Measurements from ENCODE around the gene IQCE.

IQCE gene

GRCh38 chr7:2537981-2538851 is 20.6 kb upstream of the IQCE start:
- no peak overlapping the region for H3K4me3 ChIP-seq (ENCODE audit: low read depth in 1 of 2, low read length in 1 of 2)
- peaks cover 59% of the 10 kb centered on the region for H3K36me3 ChIP-seq
- H3K4me1 ChIP-seq (ENCODE audit: control insufficient read depth in 1 of 2, insufficient read depth in 1 of 2, low read depth in 1 of 2, low read length in 1 of 2), result no peaks in the 10 kb centered on the region
- no peaks in the 10 kb centered on the region for H3K27me3 ChIP-seq
- H3K27ac ChIP-seq, result no peak overlapping the region
- TF ChIP-seq, protein P1, sequence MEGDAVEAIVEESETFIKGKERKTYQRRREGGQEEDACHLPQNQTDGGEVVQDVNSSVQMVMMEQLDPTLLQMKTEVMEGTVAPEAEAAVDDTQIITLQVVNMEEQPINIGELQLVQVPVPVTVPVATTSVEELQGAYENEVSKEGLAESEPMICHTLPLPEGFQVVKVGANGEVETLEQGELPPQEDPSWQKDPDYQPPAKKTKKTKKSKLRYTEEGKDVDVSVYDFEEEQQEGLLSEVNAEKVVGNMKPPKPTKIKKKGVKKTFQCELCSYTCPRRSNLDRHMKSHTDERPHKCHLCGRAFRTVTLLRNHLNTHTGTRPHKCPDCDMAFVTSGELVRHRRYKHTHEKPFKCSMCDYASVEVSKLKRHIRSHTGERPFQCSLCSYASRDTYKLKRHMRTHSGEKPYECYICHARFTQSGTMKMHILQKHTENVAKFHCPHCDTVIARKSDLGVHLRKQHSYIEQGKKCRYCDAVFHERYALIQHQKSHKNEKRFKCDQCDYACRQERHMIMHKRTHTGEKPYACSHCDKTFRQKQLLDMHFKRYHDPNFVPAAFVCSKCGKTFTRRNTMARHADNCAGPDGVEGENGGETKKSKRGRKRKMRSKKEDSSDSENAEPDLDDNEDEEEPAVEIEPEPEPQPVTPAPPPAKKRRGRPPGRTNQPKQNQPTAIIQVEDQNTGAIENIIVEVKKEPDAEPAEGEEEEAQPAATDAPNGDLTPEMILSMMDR (IDR thresholded peaks at IDR 0.05), result no peak
- no peaks in the 10 kb centered on the region for H3K9me3 ChIP-seq

DNA sequence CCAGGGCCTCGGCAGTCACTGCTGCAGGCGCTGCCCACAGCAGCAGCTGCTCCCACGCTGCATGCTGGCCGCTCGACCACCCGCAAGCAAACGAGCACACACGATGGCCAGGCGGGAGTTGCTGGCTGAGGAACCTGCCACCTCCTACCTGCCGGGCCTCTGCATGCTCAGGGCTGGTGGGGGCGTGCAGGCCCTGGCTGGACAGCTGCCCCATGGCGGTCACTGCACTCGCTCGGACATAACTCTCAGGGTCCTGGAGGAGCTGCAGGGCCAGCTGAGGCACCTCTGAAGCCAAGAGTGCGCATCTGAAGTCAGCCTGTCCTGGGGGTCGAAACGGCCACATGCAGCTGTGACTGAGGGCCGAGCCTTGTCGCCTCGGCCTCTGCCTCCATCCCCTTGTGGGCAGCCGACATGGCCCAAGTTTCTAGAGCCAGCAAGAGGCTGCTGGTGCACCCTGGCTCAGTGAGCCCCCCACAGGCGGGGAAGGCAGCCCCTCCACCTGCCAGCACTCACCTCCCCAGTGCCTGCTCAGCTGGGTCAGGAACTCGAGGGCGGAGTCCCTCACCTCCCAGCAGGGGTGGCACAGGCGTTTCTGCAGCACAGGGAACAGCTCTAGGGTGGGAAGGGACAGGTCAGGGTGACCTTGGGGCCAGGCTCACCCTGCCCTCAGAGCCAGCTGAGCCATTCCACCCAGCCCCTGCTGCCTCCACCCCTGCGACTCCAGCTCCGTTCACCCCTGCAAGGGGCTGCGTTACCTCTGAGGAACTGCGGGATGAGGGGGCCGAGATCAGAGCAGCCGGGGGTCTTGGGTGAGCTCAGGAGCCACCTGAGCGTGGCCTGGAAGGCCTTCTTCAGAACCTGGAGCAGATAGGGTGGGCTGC is 19.5 kb upstream of the IQCE start:
- H3K27me3 ChIP-seq, result no peaks in the 10 kb centered on the region
- H3K36me3 ChIP-seq, result peaks cover 68% of the 10 kb centered on the region
- no peaks in the 10 kb centered on the region for H3K9me3 ChIP-seq
- H3K4me3 ChIP-seq (ENCODE audit: low read depth in 1 of 2, low read length in 1 of 2), result no peak overlapping the region
- H3K27ac ChIP-seq, result no peak overlapping the region
- H3K4me1 ChIP-seq (ENCODE audit: control insufficient read depth in 1 of 2, insufficient read depth in 1 of 2, low read depth in 1 of 2, low read length in 1 of 2), result no peaks in the 10 kb centered on the region
- TF ChIP-seq, protein P1 (IDR thresholded peaks at IDR 0.05), result no peak

DNA sequence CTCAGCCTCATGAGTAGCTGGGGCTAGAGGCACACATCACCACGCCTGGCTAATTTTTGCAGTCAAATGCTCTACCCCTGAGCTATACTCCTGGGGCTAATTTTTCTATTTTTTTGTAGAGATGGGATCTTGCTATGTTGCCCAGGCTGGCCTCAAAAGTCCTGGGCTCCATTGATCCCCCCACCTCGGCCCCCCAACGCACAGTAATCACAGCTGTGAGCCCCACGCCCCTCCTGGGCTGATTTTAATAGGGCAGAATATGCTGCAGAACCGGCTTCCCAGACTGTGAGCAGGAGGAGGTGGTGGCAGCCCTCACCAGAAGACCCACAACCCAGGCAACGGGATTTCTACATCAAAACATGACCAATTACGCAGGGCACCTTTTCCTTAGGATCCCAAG is 18.6 kb upstream of the IQCE start:
- Histone ChIP-seq H3K4me3 (ENCODE audit: low read depth in 1 of 2, low read length in 1 of 2) (no peak overlapping the region), H3K27me3 (no peaks in the 10 kb centered on the region), H3K9me3 (no peaks in the 10 kb centered on the region), H3K4me1 (ENCODE audit: control insufficient read depth in 1 of 2, insufficient read depth in 1 of 2, low read depth in 1 of 2, low read length in 1 of 2) (no peaks in the 10 kb centered on the region), H3K36me3 (peaks cover 74% of the 10 kb centered on the region), H3K27ac (no peak overlapping the region)
- TF ChIP-seq, protein P1 (IDR thresholded peaks at IDR 0.05), result no peak

GRCh38 chr7:2540641-2541051 is 18.1 kb upstream of the IQCE start:
- H3K4me3 ChIP-seq (ENCODE audit: low read depth in 1 of 2, low read length in 1 of 2), result no peak overlapping the region
- H3K27me3 ChIP-seq, result no peaks in the 10 kb centered on the region
- peaks cover 77% of the 10 kb centered on the region for H3K36me3 ChIP-seq
- H3K9me3 ChIP-seq, result no peaks in the 10 kb centered on the region
- no peak overlapping the region for H3K27ac ChIP-seq
- no peaks in the 10 kb centered on the region for H3K4me1 ChIP-seq (ENCODE audit: control insufficient read depth in 1 of 2, insufficient read depth in 1 of 2, low read depth in 1 of 2, low read length in 1 of 2)
- TF ChIP-seq, protein P1 (IDR thresholded peaks at IDR 0.05), result no peak

- Histone ChIP-seq H3K27ac (no peak overlapping the region), H3K27me3 (no peaks in the 10 kb centered on the region), H3K9me3 (no peaks in the 10 kb centered on the region), H3K4me1 (ENCODE audit: control insufficient read depth in 1 of 2, insufficient read depth in 1 of 2, low read depth in 1 of 2, low read length in 1 of 2) (no peaks in the 10 kb centered on the region), H3K4me3 (ENCODE audit: low read depth in 1 of 2, low read length in 1 of 2) (no peak overlapping the region), H3K36me3 (peaks cover 85% of the 10 kb centered on the region)
- TF ChIP-seq, protein P1 (IDR thresholded peaks at IDR 0.05), result no peak
Measured at GRCh38 chr7:2541291-2542010, 17.3 kb upstream of the IQCE start.
